ENCODE data around the gene SPTBN5. TPM values are rescaled to one million over a fixed set of nuclear protein-coding genes. Genes with fewer than 3 reads are reported as not detected.

The SPTBN5 gene
- total RNA-seq, 1 experiment from 2014 or later: 2.1 TPM

DNA sequence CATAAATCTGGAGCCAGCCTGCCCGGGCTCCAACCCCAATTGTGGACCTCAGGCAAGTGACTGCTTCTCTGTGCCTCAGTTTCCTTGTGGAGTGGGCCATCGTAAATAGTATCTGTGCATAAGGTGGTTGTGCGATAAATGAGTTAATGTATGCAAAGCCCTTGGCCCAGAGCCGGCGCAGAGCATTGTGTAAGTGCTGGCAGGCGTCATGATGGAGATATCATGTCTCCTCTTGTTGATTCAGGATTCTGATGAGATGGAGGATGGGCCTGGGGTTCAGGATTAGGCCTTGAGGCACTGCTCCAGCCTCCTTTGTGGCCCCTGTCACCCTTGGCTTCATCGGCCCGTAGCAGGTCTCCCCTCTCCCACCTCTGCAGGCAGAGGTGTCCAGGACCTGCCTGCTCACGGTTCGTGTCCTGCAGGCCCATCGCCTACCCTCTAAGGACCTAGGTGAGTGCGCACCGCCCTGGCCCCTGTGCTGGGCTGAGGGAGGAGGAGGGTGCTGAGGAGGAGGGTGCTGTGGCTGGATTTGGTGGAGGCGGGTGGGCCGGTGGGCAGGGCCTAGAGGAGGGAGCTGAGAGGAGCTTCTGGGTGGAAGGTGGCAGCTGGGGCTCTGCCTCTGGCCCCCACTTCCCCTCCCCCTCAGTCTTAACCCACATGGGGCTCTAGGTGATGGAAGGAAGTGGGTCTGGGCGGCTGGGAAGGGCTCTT is 53.9 kb downstream of the SPTBN5 start:
- ChIA-PET POLR2A (no interaction called here), CTCF (no interaction called here)
- DNase-seq (ENCODE audit: low read depth, low spot score) (no peak), ATAC-seq (no peak)
- Histone ChIP-seq H3K36me3 (ENCODE audit: control insufficient read depth, insufficient read depth, low read length) (no peaks in the 10 kb centered on the region), H3K9me3 (ENCODE audit: control insufficient read depth, insufficient read depth, low read depth, low read length) (no peaks in the 10 kb centered on the region), H3K4me1 (ENCODE audit: control insufficient read depth, insufficient read depth, low read length) (no peaks in the 10 kb centered on the region), H3K27me3 (ENCODE audit: control insufficient read depth, insufficient read depth, low read length) (no peaks in the 10 kb centered on the region), H3K4me3 (ENCODE audit: low read depth in 2 of 2, low read length in 2 of 2) (no peak overlapping the region), H3K27ac (ENCODE audit: low read length) (no peak overlapping the region)
- TF ChIP-seq TCF7L2 (IDR thresholded peaks at IDR 0.05; ENCODE audit: low read depth, low read length) (no peak), SIN3A (IDR thresholded peaks at IDR 0.05; ENCODE audit: borderline replicate concordance, insufficient read depth, low read depth, low read length) (no peak), POLR2AphosphoS5 (IDR thresholded peaks at IDR 0.05; ENCODE audit: low read depth, low read length) (no peak)
- TF ChIP-seq, protein P1, sequence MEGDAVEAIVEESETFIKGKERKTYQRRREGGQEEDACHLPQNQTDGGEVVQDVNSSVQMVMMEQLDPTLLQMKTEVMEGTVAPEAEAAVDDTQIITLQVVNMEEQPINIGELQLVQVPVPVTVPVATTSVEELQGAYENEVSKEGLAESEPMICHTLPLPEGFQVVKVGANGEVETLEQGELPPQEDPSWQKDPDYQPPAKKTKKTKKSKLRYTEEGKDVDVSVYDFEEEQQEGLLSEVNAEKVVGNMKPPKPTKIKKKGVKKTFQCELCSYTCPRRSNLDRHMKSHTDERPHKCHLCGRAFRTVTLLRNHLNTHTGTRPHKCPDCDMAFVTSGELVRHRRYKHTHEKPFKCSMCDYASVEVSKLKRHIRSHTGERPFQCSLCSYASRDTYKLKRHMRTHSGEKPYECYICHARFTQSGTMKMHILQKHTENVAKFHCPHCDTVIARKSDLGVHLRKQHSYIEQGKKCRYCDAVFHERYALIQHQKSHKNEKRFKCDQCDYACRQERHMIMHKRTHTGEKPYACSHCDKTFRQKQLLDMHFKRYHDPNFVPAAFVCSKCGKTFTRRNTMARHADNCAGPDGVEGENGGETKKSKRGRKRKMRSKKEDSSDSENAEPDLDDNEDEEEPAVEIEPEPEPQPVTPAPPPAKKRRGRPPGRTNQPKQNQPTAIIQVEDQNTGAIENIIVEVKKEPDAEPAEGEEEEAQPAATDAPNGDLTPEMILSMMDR (IDR thresholded peaks at IDR 0.05): no peak
- TF ChIP-seq, protein P2, sequence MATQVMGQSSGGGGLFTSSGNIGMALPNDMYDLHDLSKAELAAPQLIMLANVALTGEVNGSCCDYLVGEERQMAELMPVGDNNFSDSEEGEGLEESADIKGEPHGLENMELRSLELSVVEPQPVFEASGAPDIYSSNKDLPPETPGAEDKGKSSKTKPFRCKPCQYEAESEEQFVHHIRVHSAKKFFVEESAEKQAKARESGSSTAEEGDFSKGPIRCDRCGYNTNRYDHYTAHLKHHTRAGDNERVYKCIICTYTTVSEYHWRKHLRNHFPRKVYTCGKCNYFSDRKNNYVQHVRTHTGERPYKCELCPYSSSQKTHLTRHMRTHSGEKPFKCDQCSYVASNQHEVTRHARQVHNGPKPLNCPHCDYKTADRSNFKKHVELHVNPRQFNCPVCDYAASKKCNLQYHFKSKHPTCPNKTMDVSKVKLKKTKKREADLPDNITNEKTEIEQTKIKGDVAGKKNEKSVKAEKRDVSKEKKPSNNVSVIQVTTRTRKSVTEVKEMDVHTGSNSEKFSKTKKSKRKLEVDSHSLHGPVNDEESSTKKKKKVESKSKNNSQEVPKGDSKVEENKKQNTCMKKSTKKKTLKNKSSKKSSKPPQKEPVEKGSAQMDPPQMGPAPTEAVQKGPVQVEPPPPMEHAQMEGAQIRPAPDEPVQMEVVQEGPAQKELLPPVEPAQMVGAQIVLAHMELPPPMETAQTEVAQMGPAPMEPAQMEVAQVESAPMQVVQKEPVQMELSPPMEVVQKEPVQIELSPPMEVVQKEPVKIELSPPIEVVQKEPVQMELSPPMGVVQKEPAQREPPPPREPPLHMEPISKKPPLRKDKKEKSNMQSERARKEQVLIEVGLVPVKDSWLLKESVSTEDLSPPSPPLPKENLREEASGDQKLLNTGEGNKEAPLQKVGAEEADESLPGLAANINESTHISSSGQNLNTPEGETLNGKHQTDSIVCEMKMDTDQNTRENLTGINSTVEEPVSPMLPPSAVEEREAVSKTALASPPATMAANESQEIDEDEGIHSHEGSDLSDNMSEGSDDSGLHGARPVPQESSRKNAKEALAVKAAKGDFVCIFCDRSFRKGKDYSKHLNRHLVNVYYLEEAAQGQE (IDR thresholded peaks at IDR 0.05; ENCODE audit: insufficient read depth in 1 of 2, low read depth in 2 of 2, low read length in 1 of 2): no peak
- intact Hi-C loops (cut with micrococcal nuclease; ENCODE audit: unreplicated experiment) (no loop called here), in situ Hi-C loops (cut with HindIII; ENCODE audit: low pct_unique_long_range_greater_than_20kb, low sequenced_read_pairs) (no loop called here)
- no TSS peak for BruUV-seq (replicated peaks)

GRCh38 chr15:41838400-41838897 is 55.4 kb downstream of the SPTBN5 start, which contains the start of gene PLA2G4B:
TSS of gene PLA2G4B (plus strand) at chr15:41838847. CDS start at chr15:41838914, 67 bp downstream.
- DNase-seq (ENCODE audit: low read depth, low spot score) (no peak), ATAC-seq (no peak)
- no peak for TF ChIP-seq SIN3A (IDR thresholded peaks at IDR 0.05; ENCODE audit: borderline replicate concordance, insufficient read depth, low read depth, low read length)
- TF ChIP-seq, protein P2 (IDR thresholded peaks at IDR 0.05; ENCODE audit: insufficient read depth in 1 of 2, low read depth in 2 of 2, low read length in 1 of 2): no peak
- no peak for TF ChIP-seq TCF7L2 (IDR thresholded peaks at IDR 0.05; ENCODE audit: low read depth, low read length)
- TF ChIP-seq, protein P1 (IDR thresholded peaks at IDR 0.05): no peak
- TF ChIP-seq POLR2AphosphoS5 (IDR thresholded peaks at IDR 0.05; ENCODE audit: low read depth, low read length): no peak
- no peaks in the 10 kb centered on the region for H3K27me3 ChIP-seq (ENCODE audit: control insufficient read depth, insufficient read depth, low read length)
- no peak within 1 kb of the TSS for H3K27ac ChIP-seq (ENCODE audit: low read length)
- POLR2A ChIA-PET: interaction anchor here (0.6 kb wide), 1 partner anchor 93 kb away, joined by 3 read pairs; no protein-coding TSS in a partner anchor
- H3K4me1 ChIP-seq (ENCODE audit: control insufficient read depth, insufficient read depth, low read length): no peaks in the 10 kb centered on the region
- CTCF ChIA-PET: interaction anchor here (1.0 kb wide), 1 partner anchor 65 kb away, joined by 5 read pairs; no protein-coding TSS in a partner anchor
- no peaks in the 10 kb centered on the region for H3K9me3 ChIP-seq (ENCODE audit: control insufficient read depth, insufficient read depth, low read depth, low read length)
- no peaks in the 10 kb centered on the region for H3K36me3 ChIP-seq (ENCODE audit: control insufficient read depth, insufficient read depth, low read length)
- no TSS peak for BruUV-seq (replicated peaks)
- in situ Hi-C loops (cut with HindIII; ENCODE audit: low pct_unique_long_range_greater_than_20kb, low sequenced_read_pairs) (no loop called here), intact Hi-C loops (cut with micrococcal nuclease; ENCODE audit: unreplicated experiment) (no loop called here)
- no peak within 1 kb of the TSS for H3K4me3 ChIP-seq (ENCODE audit: low read depth in 2 of 2, low read length in 2 of 2)
